Measurements from ENCODE around the gene IDUA.
"Not testable (repeated sequence)": the region's sequence is repeated elsewhere in the genome, so short reads cannot be mapped to it uniquely, and the experiment has no call there.

Gene IDUA

DNA sequence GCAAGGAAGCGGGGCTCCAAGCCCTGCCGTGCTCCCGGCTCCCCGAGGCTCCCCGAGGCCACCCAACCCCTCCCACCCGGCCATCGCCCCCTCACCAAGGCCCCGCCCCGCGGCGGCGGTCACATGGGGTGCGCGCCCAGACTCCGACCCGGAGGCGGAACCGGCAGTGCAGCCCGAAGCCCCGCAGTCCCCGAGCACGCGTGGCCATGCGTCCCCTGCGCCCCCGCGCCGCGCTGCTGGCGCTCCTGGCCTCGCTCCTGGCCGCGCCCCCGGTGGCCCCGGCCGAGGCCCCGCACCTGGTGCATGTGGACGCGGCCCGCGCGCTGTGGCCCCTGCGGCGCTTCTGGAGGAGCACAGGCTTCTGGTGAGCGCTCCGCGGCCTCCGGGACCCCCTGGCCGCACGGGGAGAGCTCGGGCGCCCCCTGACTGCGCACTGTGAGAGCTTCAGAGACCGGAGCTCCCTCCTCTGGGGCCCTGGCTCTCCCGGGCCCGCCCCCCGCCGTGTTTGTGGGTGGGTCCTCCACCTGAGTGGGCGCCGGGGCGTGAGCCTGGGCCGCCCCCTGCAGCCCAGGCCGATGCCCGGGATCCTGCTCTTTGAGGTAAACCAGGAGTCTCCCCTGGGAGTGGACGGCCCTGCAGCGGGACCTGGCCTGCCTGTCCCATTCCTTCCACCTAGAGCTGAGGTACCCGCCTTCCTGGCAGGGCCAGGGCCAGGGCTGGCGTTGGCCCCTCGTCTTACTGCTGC is at the start of gene IDUA:
Gene IDUA, plus strand, starts transcription at position 166 of the 745 bp plus-strand sequence. Its CDS starts 41 bp downstream, at position 207.
- no peak for FAIRE-seq

DNA sequence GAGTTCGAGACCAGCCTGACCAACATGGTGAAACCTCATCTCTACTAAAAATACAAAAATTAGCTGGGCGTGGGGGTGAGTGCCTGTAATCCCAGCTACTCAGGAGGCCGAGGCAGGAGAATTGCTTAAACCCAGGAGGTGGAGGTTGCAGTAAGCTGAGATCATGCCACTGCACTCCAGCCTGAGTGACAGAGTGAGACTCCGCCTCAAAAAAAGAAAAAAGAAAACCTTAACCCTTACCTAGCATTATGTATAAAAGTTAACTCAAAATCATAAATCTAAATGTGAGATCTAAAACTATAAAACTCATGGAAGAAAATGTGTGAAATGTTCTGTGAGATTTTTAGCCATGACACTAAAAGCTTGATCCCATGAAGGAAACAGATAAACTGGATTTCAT is 47.3 kb upstream of the IDUA start:
- FAIRE-seq: not testable (repeated sequence)

DNA sequence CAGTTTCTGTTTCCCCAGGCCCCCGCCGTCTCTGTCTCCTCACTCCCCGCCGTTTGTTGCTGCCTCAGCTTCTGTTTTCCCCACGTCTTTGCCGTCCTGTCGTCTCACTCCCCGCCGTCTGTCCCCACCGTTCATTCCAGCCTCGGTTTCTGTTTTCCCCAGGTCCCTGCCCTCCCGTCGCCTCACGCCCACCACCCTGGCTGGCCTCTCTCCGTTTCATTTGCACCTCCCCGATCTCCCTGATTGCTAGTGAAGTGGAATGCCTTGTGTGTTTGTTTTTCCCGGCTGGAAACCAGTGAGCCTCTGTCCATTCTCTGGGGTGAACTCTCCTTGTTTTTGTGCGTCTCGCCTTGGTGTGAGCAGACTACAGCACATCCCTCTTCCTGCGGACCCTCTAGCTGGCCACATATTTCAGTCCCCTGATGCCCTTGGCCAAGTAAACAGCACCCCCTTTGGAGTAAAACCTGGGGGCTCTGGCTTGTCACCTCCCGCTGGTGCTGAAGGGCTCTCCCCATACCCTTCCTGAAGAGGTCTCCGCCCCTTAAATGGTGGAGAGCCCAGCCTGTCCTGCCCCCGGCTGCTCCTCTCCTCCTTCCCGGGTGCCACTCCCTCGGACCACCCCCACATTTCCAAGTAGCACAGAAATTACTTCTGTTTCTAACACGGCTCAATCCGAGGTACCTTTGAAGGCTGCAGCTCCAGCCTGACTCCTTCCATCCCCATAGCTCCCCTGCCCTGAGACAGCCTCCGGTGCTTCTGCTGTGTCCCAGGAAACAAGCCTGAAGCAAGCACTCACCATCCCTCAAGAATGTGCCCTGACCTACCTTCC is 41.4 kb upstream of the IDUA start:
- FAIRE-seq: no peak

DNA sequence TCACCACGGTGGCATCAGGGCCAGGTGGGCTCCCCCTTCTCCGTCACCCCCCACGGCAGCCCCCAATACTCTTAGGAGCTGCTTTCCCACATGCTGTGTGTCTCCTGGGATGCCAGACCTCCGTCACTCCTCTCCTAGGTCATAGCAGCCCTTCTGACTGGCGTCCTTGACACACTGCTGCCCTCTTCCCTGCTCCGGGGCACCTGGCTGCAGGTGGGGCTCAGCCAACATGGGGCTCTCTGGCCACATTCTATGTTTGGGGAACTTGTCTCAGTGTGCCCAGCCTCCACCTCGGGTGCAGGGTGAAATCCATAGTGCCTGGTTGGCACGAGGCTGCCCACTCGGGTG is 40.8 kb upstream of the IDUA start:
- FAIRE-seq: no peak

DNA sequence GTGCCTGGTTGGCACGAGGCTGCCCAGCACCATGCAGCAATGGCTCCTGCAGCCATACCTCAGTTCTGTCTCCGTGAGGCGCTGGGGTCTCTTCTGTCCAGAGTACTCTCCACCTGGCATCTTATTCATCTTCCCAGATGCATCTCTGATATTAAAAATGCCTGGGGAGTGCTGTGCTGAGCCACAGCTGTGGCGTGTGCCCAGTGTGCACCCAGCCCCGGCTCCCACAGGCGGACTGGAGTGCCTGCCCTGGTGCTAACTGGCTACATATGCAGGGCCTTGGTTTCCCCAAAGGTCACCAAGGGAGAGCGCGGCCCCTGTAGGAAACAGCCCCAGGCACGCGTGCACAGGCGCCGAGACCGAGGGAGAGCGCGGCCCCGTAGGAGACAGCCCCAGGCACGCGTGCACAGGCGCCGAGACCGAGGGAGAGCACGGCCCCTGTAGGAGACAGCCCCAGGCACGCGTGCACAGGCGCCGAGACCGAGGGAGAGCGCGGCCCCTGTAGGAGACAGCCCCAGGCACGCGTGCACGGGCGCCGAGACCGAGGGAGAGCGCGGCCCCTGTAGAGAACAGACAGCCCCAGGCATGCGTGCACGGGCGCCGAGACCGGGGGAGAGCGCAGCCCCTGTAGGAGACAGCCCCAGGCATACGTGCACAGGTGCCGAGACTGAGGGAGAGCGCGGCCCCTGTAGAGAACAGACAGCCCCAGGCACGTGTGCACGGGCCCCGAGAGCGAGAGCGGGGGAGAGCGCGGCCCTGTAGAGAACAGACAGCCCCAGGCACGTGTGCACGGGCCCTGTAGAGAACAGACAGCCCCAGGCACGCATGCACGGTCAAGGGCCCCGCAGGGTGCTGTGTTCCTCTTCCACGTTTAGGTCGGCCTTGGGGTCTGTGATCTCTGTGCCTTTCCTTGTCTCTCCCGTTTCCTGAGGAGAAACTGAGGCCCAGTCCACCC is 40.0 kb upstream of the IDUA start:
- no peak for FAIRE-seq

DNA sequence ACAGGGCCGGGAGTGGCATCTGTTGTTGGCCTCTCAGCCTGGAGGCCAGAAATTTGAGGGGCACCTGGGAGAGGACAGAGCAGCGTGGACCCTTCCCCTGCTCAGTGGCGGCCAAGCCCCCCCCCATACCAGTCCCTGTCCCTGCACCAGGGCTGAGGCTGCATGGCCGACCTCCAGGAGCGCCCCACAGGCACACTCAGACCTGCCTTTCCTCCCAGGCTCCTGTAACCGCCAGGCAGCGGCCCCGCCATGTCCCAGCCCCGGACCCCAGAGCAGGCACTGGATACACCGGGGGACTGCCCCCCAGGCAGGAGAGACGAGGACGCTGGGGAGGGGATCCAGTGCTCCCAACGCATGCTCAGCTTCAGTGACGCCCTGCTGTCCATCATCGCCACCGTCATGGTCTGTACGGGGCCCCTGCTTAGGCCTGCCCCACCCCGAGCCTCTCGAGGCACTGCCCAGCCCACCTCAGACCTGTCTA is 39.3 kb upstream of the IDUA start:
- FAIRE-seq: no peak

DNA sequence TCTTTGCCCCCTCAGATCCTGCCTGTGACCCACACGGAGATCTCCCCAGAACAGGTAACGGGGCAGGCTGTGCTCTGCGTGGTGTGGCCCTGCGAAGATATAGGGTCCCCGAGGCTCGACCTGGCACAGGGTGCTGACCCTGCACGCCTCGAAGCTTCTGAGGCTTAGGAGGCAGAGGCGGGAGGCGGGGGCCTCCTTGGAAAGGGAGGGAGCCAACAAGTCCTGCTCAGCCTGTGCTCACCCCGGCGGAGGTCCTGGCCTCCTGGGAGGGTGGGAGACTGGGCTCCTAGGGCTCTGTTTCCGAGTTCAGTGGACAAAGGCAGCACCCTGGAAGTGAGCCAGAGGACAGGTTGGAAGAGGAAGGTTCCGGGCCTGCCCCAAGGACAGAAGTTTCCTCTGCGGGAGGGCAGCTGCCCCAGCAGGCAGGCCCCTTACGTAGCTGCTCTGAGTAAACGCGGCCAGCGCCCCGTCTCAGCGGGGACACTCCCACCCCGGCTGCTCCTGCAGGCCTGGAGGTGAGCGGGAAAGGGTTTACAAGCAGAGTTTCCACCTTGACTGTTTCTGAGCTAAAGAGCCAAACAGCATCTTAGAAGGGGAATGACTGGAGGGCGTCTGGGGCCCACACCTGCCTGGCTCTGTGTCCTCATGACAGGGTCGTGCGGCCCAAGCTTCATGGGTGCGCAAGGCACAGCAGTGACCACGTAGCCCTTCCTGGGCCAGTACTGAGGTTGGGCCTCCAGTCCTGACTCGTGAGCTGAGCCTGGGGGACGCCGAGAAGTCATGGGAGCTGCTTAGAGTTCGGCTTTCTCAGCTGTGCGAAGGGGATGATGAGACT is 38.5 kb upstream of the IDUA start:
- no peak for FAIRE-seq

DNA sequence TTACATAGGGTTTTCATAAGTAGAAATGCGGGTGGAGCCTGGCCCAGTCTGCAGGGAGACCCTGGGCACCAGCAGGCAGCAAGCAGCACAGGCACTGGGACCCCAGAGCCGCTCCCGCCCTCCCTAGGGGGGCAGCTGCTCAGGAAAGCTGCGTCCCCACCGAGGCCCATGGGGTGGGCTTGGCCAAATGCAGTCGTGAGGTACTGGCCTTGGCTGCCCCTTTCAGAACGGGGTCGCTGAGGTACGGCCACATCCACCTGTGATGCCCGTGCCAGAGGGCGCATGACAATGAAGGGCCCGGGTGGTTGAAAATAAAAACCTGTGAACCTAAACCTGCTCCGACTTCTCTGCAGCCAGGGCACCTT is 37.9 kb upstream of the IDUA start:
- no peak for FAIRE-seq

DNA sequence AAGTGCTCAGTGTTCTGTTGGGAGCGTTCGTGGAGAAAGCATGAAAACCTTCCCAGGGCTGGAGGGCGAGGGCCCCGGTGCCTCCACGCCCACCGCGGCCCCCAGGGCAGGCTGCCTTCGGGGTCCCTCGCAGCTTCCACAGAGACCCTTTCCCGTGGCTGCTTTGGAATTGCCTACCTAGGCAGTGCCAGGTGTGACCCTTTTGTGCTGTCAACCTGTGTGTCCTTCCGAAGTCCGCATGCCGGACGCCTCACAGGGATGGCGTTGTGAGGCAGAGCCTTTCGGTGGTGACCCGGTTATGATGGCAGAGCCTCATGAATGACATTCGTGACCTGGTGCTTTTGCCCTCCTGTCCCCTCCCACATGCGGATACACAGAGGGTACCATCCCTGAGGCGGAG is 37.2 kb upstream of the IDUA start:
- no peak for FAIRE-seq

DNA sequence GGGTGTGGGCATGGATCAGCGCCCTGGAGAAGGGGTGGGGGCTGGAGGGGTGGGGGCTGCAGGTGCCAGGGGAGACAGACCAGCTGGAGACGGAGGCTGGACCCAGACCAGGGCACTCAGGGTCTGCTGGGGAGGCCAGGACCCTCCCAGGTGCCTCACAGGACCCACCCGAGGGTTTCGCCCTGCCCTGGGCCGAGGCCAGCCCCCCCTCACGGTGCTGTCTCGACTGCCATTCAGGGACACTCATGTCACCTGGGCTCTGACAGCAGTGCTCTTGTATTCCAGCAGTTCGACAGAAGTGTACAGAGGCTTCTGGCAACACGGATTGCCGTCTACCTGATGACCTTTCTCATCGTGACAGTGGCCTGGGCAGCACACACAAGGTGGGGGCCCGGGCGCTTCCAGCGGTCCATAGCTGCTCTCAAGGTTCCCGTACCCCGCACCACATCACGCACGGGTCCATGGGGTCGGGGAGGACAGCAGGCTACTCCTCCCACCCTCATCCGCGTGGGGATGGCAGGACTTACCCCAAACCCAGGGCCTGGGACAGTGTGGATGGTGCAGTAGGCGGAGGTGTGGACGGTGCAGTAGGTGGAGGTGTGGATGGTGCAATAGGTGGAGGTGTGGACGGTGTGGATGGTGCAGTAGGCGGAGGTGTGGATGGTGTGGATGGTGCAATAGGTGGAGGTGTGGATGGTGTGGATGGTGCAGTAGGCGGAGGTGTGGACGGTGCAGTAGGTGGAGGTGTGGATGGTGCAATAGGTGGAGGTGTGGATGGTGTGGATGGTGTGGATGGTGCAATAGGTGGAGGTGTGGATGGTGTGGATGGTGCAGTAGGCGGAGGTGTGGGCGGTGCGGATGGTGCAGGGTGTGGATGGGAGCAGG is 36.5 kb upstream of the IDUA start:
- FAIRE-seq: no peak

DNA sequence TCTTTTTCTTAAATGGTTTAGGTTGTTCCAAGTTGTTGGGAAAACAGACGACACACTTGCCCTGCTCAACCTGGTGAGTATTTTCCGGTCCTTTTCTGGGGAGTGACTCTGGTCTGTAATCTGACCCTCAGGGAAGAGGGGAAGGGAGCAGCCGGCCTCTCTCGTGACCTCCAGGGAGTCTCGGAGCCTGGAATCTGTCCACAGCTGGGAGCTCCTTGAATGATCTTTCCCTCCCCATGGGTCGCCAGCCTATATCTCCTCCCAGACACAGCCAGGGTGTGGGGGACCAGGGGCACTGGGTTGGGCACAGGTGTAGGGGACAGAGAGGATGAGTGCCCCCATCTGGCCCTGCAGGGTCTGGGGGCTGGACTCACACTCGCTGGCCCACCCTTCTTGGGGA is 35.7 kb upstream of the IDUA start:
- no peak for FAIRE-seq

DNA sequence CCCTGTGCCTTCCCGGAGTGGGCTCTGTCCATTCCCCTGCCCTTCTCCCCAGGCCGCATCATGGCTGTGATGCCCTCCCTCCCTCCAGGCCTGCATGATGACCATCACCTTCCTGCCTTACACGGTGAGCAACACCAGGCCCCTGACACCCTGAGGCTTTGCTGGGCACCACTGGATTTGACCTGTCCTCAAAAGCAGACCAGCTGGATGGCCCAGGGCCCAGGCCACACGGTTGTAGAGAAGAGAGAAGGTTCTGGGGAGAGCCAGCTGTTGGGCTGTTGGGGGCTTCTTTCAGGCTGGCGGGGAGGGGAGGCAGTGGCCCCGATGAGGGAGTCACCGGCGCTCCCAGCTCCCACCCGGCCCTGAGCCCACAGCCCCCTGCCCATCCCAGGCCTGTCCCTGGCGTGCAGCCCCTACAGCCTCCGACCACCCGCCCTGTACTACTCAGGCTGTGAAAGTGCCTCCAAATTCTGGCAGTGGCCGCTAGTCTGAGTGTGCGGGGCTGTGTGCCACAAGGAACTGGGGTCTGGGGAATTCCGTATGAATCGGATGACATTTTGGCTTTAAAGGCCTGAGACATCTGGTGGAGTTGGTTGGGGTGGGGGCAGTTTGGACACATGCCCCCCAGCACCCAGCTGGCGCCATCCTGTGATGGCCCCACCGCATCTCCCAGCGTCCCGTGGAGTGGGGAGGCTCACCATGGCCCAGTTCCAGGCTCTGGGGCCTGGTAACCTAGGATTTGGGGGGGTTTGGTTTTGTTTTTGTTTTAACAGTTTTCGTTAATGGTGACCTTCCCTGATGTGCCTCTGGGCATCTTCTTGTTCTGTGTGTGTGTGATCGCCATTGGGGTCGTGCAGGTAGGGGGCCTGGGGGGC is 35.0 kb upstream of the IDUA start:
- FAIRE-seq: no peak

DNA sequence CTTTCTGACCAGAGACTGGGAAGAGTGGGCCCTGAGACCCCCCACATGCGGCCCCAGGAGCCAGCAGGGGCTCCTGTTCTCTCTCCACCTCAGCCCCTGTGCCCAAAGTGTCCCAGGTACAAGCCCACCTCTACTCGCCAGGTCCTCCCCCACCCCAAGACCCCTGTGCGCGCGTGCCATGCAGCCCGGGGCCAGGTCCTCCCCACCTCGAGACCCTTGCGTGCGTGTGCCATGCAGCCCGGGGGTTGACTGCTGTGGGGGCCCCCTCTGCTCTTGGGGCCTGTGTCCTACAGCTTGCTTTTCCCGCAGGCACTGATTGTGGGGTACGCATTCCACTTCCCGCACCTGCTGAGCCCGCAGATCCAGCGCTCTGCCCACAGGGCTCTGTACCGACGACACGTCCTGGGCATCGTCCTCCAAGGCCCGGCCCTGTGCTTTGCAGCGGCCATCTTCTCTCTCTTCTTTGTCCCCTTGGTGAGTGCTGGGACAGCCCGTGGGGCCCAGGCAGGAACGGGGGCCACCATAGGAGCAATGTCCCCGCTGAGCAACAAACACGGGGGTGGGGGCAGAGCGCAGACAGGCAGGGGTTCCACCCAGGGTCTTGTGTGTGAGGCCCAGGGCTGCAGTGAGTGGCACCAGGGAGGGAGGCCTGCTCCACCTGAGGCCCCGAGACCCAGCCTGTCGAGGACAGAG is 33.8 kb upstream of the IDUA start:
- FAIRE-seq: no peak

DNA sequence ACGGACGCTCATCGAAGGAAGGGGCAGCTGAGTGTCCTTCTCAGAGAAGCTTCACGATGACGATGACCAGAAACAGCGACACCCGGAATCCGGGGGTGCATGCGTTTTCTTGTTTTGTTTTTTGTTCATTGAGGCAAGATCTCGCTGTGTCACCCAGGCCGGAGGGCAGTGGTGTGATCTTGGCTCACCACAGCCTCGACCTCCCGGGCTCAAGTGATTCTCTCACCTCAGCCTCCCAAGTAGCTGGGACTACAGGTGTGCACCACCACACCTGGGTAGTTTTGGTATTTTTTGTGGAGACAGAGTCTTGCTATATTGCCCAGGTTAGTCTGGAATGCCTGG is 33.3 kb upstream of the IDUA start:
- FAIRE-seq: no peak

DNA sequence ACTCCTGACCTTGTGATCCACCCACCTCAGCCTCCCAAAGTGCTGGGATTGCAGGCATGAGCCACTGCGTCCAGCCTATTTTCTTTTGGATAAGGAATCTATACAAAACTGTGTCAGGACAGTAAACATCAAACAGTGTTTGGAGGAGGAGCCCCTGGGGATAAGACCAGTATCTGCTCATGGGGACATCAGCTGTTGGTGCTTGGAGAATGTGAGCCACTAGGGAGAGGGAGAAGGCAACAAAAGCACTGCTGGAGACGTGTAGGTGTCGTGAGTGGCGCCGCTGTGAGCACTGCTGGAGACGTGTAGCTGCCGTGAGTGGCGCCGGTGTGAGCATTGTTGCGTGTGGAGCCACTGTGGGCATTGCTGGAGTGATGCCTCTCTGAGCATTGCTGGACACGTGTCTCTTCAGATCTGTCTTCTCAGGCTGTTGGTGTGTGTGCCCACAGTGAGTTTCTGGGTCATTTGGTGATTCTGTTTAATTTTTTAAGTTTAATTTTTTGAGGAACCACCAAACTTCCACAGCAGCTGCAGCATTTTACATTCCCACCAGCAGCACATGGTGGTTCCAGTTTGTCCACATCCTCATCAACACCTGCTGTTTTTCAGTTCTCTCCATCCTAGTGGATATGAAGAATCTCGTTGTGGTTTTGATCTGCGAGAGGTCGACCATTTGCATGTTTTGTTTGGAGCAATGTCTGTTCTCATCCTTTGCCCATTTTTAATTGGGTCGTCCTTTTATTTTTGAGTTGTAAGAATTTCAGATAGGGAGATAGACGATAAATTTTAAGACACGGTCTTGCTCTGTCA is 32.4 kb upstream of the IDUA start:
- no peak for FAIRE-seq

DNA sequence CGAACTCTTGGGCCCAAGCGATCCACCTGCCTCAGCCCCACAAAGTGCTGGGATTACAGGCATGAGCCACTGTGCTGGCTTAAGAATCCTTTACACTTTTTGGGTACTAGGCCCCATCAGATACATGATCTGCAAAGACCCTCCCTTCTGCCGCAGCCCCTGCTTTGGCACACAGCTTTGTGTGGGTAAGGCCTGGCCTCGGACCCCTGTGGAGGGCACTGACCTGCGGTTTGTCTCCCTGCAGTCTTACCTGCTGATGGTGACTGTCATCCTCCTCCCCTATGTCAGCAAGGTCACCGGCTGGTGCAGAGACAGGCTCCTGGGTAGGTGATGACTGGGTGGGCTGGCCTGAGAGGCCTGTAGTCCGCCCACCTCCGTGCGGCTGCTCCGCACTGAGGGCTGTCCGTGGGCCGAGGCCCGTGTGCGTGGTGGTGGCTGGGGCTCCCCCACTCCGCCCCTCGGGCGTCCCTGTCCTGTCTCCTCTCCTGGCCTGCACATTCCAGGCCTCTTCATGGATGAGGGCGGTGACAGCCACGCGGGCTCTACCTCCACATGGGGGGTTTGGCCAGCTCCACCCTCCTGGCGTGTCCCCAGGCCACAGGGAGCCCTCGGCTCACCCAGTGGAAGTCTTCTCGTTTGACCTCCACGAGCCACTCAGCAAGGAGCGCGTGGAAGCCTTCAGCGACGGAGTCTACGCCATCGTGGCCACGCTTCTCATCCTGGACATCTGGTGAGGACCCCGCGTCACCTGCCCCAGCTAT is 31.5 kb upstream of the IDUA start:
- FAIRE-seq: no peak

DNA sequence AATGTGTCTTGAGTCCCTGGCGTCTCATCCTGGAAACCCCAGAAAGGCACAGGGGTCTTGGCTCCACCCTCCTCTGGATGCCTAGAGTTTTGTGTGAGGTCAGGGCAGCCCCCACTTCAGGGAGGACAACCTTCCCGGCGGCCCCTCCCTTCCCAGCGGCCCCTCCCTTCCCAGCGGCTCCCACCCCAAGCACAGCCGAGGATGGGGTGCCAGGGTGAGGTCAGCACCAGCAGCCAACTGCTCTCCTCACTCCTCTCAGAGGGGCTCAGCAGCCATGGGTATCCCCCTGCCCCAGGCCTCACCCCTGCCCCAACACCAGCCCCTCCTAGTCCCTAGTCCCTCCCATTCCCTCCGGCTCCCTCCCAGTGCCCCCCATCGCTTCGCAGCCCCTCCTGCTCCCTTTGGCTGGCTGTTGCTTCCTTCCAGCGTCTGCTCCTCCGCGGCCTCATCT is 30.9 kb upstream of the IDUA start:
- FAIRE-seq: no peak

Measured in colon (tissue), 2 donors.